HEK293 (cell line): ENCODE measurements around the gene PROM2.

Experiments used
- CTCF ChIA-PET: fragments of 350-600 bp; formaldehyde crosslinking; extraction: SDS; loops from one replicate; lab custom pipeline; 2021; ENCODE audit warnings: antibody characterized with exemption; lab: Yijun Ruan, JAX
- POLR2A ChIA-PET: fragments of 300-600 bp; formaldehyde crosslinking; extraction: SDS; loops from one replicate; lab custom pipeline; 2020; ENCODE audit warnings: antibody characterized with exemption, inconsistent platforms; lab: Yijun Ruan, JAX
- H3K27ac ChIP-seq: fragments of 200-500 bp; sonication (Bioruptor generic); 2 replicates; pipeline ENCODE4 v1.5.1; 2014; ENCODE audit warnings: low read depth, low read length, control low read depth, inconsistent platforms; ENCODE audit errors: extremely low read depth
- H3K36me3 ChIP-seq, 2 experiments: fragments of 200-500 bp in 1 of 2; sonication (Bioruptor generic) in 1 of 2; 1 replicate in 1 of 2; 2 replicates in 1 of 2; pipeline ENCODE4 v1.5.1; 2014 to 2017; ENCODE audit warnings: inconsistent platforms in 2 of 2, low read length in 2 of 2; ENCODE audit not compliant: control insufficient read depth in 2 of 2, insufficient read depth in 1 of 2
- H3K4me1 ChIP-seq: fragments of 200-500 bp; sonication (Bioruptor generic); 2 replicates; pipeline ENCODE4 v1.5.1; 2014; ENCODE audit warnings: mild to moderate bottlenecking, low read length, inconsistent platforms; ENCODE audit not compliant: control insufficient read depth, insufficient read depth
- H3K4me3 ChIP-seq: 2 replicates; pipeline ENCODE4 v1.5.1; 2011; ENCODE audit warnings: low read depth, mild to moderate bottlenecking, control low read depth, low read length, moderate library complexity
- H3K9me3 ChIP-seq: fragments of 200-500 bp; sonication (Bioruptor generic); 2 replicates; pipeline ENCODE4 v1.5.1; 2014; ENCODE audit warnings: low read depth, low read length, inconsistent platforms; ENCODE audit not compliant: control insufficient read depth, insufficient read depth
- MYNN ChIP-seq: fragments of 450-650 bp; formaldehyde crosslinking; IDR thresholded peaks from 2 replicates; pipeline ENCODE4 v1.5.1; 2016; ENCODE audit warnings: missing biosample characterization, missing genetic modification characterization, borderline replicate concordance
- SALL2 ChIP-seq: fragments of 450-650 bp; formaldehyde crosslinking; IDR thresholded peaks from 2 replicates; pipeline ENCODE4 v1.5.0; 2017; ENCODE audit warnings: missing biosample characterization, mild to moderate bottlenecking, missing genetic modification characterization, borderline replicate concordance
- SETDB1 ChIP-seq: IDR thresholded peaks from one replicate; pipeline ENCODE4 v1.6.1; 2017; ENCODE audit warnings: mild to moderate bottlenecking, low read length, moderate library complexity, mixed read lengths; ENCODE audit not compliant: insufficient read length
- ZBTB49 ChIP-seq: fragments of 450-650 bp; formaldehyde crosslinking; IDR thresholded peaks from 2 replicates; pipeline ENCODE4 v1.5.1; 2016; ENCODE audit warnings: missing biosample characterization, missing genetic modification characterization, low read depth
- ZBTB8A ChIP-seq: fragments of 450-650 bp; formaldehyde crosslinking; IDR thresholded peaks from 2 replicates; pipeline ENCODE4 v1.5.1; 2016; ENCODE audit warnings: missing biosample characterization, missing genetic modification characterization
- ZFP69B ChIP-seq: fragments of 450-650 bp; formaldehyde crosslinking; IDR thresholded peaks from 2 replicates; pipeline ENCODE4 v1.5.1; 2016; ENCODE audit warnings: missing biosample characterization, missing genetic modification characterization
- ZNF140 ChIP-seq: fragments of 450-650 bp; formaldehyde crosslinking; IDR thresholded peaks from 2 replicates; pipeline ENCODE4 v1.5.1; 2016; ENCODE audit warnings: missing biosample characterization, missing genetic modification characterization
- ZNF155 ChIP-seq: fragments of 450-650 bp; formaldehyde crosslinking; IDR thresholded peaks from 2 replicates; pipeline ENCODE4 v1.5.1; 2016; ENCODE audit warnings: missing biosample characterization, missing genetic modification characterization
- ZNF223 ChIP-seq: fragments of 450-650 bp; formaldehyde crosslinking; IDR thresholded peaks from 2 replicates; pipeline ENCODE4 v1.5.1; 2016; ENCODE audit warnings: missing biosample characterization, missing genetic modification characterization
- ZNF239 ChIP-seq: fragments of 450-650 bp; formaldehyde crosslinking; IDR thresholded peaks from 2 replicates; pipeline ENCODE4 v1.5.1; 2016; ENCODE audit warnings: missing biosample characterization, missing genetic modification characterization
- ZNF404 ChIP-seq: fragments of 450-650 bp; formaldehyde crosslinking; IDR thresholded peaks from 2 replicates; pipeline ENCODE4 v1.5.1; 2017; ENCODE audit warnings: missing biosample characterization, missing genetic modification characterization
- ZNF514 ChIP-seq: fragments of 450-650 bp; formaldehyde crosslinking; IDR thresholded peaks from 2 replicates; pipeline ENCODE4 v1.5.1; 2016; ENCODE audit warnings: missing biosample characterization, missing genetic modification characterization
- ZNF571 ChIP-seq: fragments of 450-650 bp; formaldehyde crosslinking; IDR thresholded peaks from 2 replicates; pipeline ENCODE4 v1.5.0; 2017; ENCODE audit warnings: missing biosample characterization, missing genetic modification characterization
- ZNF629 ChIP-seq: fragments of 450-650 bp; formaldehyde crosslinking; IDR thresholded peaks from 2 replicates; pipeline ENCODE4 v1.5.1; 2017; ENCODE audit warnings: missing biosample characterization, missing genetic modification characterization
- ZNF639 ChIP-seq: fragments of 450-650 bp; formaldehyde crosslinking; IDR thresholded peaks from 2 replicates; pipeline ENCODE4 v1.5.1; 2016; ENCODE audit warnings: missing biosample characterization, missing genetic modification characterization
- ZNF660 ChIP-seq: fragments of 450-650 bp; IDR thresholded peaks from 2 replicates; pipeline ENCODE4 v1.5.1; 2018; ENCODE audit warnings: missing biosample characterization, mild to moderate bottlenecking, missing genetic modification characterization
- ZSCAN18 ChIP-seq: fragments of 450-650 bp; formaldehyde crosslinking; IDR thresholded peaks from 2 replicates; pipeline ENCODE4 v1.5.1; 2016; ENCODE audit warnings: missing biosample characterization, missing genetic modification characterization
- TF ChIP-seq, protein P1 (sequence below): fragments of 450-650 bp; formaldehyde crosslinking; IDR thresholded peaks from 2 replicates; pipeline ENCODE4 v1.5.1; 2016; ENCODE audit warnings: missing biosample characterization, missing genetic modification characterization

Gene PROM2

GRCh38 chr2:95273566-95274290, 521 bp upstream of the PROM2 start:
- ChIA-PET CTCF (interaction anchor here (1.2 to 1.4 kb wide), 2 partner anchors 42 to 71 kb away, joined by 3 to 6 read pairs; no protein-coding TSS in a partner anchor), POLR2A (no interaction called here)
- no peaks in the 10 kb centered on the region for H3K36me3 ChIP-seq
- no peak overlapping the region for H3K4me3 ChIP-seq
- no peaks in the 10 kb centered on the region for H3K9me3 ChIP-seq
- TF ChIP-seq, protein P1, sequence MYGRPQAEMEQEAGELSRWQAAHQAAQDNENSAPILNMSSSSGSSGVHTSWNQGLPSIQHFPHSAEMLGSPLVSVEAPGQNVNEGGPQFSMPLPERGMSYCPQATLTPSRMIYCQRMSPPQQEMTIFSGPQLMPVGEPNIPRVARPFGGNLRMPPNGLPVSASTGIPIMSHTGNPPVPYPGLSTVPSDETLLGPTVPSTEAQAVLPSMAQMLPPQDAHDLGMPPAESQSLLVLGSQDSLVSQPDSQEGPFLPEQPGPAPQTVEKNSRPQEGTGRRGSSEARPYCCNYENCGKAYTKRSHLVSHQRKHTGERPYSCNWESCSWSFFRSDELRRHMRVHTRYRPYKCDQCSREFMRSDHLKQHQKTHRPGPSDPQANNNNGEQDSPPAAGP: no peak
- H3K27ac ChIP-seq: no peak overlapping the region
- H3K4me1 ChIP-seq: no peaks in the 10 kb centered on the region

DNA sequence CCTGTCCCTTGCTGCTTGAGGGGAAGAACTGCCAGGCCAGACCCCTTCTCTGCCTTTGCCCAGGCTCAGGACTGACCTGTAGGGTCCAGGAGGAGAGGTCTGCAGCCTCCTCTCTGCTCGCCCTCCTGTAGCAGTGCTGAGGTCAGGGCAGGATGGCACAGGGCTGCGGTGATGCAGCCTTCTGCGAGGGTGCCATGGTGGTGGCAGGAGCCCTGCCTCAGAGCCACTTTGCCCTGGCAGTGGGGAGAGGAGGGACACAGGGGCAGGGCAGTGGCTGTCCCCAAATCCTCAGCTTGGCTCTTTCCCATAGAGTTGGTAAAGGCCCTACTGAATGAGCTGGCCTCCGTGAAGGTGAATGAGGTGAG, 884 bp downstream of the PROM2 start:
- H3K4me3 ChIP-seq: no peak overlapping the region
- TF ChIP-seq ZNF639 (tag by site-specific recombination) (no peak), ZNF571 (tag by site-specific recombination) (no peak), ZBTB8A (tag by site-specific recombination) (no peak), MYNN (tag by site-specific recombination) (no peak)
- ChIA-PET POLR2A (no interaction called here), CTCF (interaction anchor here (0.6 kb wide), 1 partner anchor 122 kb away, joined by 4 read pairs; no protein-coding TSS in a partner anchor)
- no peak overlapping the region for H3K27ac ChIP-seq
- no peaks in the 10 kb centered on the region for H3K36me3 ChIP-seq
- H3K4me1 ChIP-seq: no peaks in the 10 kb centered on the region
- H3K9me3 ChIP-seq: no peaks in the 10 kb centered on the region

GRCh38 chr2:95275601-95276243, 1.5 kb downstream of the PROM2 start:
- H3K4me3 ChIP-seq: no peak overlapping the region
- no peaks in the 10 kb centered on the region for H3K9me3 ChIP-seq
- H3K4me1 ChIP-seq: no peaks in the 10 kb centered on the region
- ChIA-PET POLR2A (no interaction called here), CTCF (interaction anchor here (0.6 kb wide), 1 partner anchor 121 kb away, joined by 4 read pairs; no protein-coding TSS in a partner anchor)
- TF ChIP-seq ZFP69B (tag by site-specific recombination) (no peak), ZNF223 (tag by site-specific recombination) (no peak), ZNF514 (tag by site-specific recombination) (no peak)
- no peaks in the 10 kb centered on the region for H3K36me3 ChIP-seq
- H3K27ac ChIP-seq: no peak overlapping the region

GRCh38 chr2:95276244-95276887, 2.1 kb downstream of the PROM2 start:
- H3K27ac ChIP-seq: no peak overlapping the region
- no peak overlapping the region for H3K4me3 ChIP-seq
- ChIA-PET POLR2A (no interaction called here), CTCF (no interaction called here)
- H3K9me3 ChIP-seq: no peaks in the 10 kb centered on the region
- H3K36me3 ChIP-seq: no peaks in the 10 kb centered on the region
- H3K4me1 ChIP-seq: no peaks in the 10 kb centered on the region
- TF ChIP-seq ZBTB49 (tag by site-specific recombination): no peak
- TF ChIP-seq ZNF239 (tag by site-specific recombination): no peak
- no peak for TF ChIP-seq ZNF155 (tag by site-specific recombination)
- TF ChIP-seq ZNF140 (tag by site-specific recombination): no peak
- TF ChIP-seq ZSCAN18 (tag by site-specific recombination): no peak
- TF ChIP-seq SETDB1: no peak
- no peak for TF ChIP-seq SALL2
- no peak for TF ChIP-seq ZNF660
- TF ChIP-seq ZNF629: no peak
- TF ChIP-seq ZNF404 (tag by site-specific recombination): no peak
